Progenitor cell of endocrine pancreas (in vitro differentiated cells): Measurements from ENCODE around the gene DTNBP1. TPM values are rescaled to one million over a fixed set of nuclear protein-coding genes. Genes with fewer than 3 reads are reported as not detected.

Experiments used
- DNase-seq: peaks from one replicate; pipeline ENCODE4 v3.0.0; 2021; ENCODE audit warnings: low spot score; ENCODE audit not compliant: unreplicated experiment
- H3K27ac Mint-ChIP-seq: 2 replicates; pipeline ENCODE4 v1.8.0; 2021; ENCODE audit warnings: mild to moderate bottlenecking, moderate library complexity, mixed read lengths
- H3K27me3 Mint-ChIP-seq: 2 replicates; pipeline ENCODE4 v1.8.0; 2021; ENCODE audit warnings: mixed read lengths
- H3K36me3 Mint-ChIP-seq: 2 replicates; pipeline ENCODE4 v1.8.0; 2022; ENCODE audit warnings: mixed read lengths; ENCODE audit not compliant: insufficient read depth
- H3K4me1 Mint-ChIP-seq: 2 replicates; pipeline ENCODE4 v1.8.0; 2021; ENCODE audit warnings: low read depth, mixed read lengths
- H3K4me3 Mint-ChIP-seq: 2 replicates; pipeline ENCODE4 v1.8.0; 2021; ENCODE audit warnings: low read depth, mild to moderate bottlenecking, moderate library complexity, mixed read lengths
- H3K9me3 Mint-ChIP-seq: 2 replicates; pipeline ENCODE4 v1.8.0; 2021; ENCODE audit warnings: low read depth, mixed read lengths
- CTCF ChIP-seq: fragments of 200-600 bp; sonication (generic); IDR thresholded peaks from one replicate; pipeline ENCODE4 v1.5.0; 2021; ENCODE audit warnings: antibody characterized with exemption, mild to moderate bottlenecking; ENCODE audit not compliant: unreplicated experiment
- total RNA-seq: library from RNA; stranded (reverse); gene quantifications from 2 replicates; pipeline ENCODE4 v1.2.1, GENCODE V29; 2021

Gene DTNBP1
- total RNA-seq, 1 donor from 2014 or later = 17.7 TPM

- Mint-ChIP-seq H3K9me3 (no peaks in the 10 kb centered on the region), H3K4me3 (no peak overlapping the region), H3K36me3 (peaks cover 11% of the 10 kb centered on the region), H3K4me1 (no peaks in the 10 kb centered on the region), H3K27ac (no peak overlapping the region), H3K27me3 (no peaks in the 10 kb centered on the region)
- TF ChIP-seq CTCF = no peak
- DNase-seq = no peak
Observed at GRCh38 chr6:15473741-15474161, 189.1 kb downstream of the DTNBP1 start.

- no peak overlapping the region for H3K27ac Mint-ChIP-seq
- H3K4me3 Mint-ChIP-seq = no peak overlapping the region
- no peaks in the 10 kb centered on the region for H3K27me3 Mint-ChIP-seq
- peaks cover 17% of the 10 kb centered on the region for H3K36me3 Mint-ChIP-seq
- TF ChIP-seq CTCF = no peak
- no peaks in the 10 kb centered on the region for H3K4me1 Mint-ChIP-seq
- no peak for DNase-seq
- H3K9me3 Mint-ChIP-seq = no peaks in the 10 kb centered on the region
Observed at GRCh38 chr6:15473174-15473573, 189.7 kb downstream of the DTNBP1 start.
